GM13977 (cell line): Measurements from ENCODE around the gene AOX1.

ENCODE experiments used
- DNase-seq: peaks from one replicate; pipeline ENCODE4 v3.0.0; 2012; ENCODE audit warnings: low spot score
- CTCF ChIP-seq: IDR thresholded peaks from 2 replicates; pipeline ENCODE4 v1.5.1; 2012; ENCODE audit warnings: mild to moderate bottlenecking, control low read depth; ENCODE audit not compliant: insufficient read depth; ENCODE audit errors: extremely low read depth, missing control alignments
- in situ Hi-C: fragments of 300-500 bp; cut with MboI; formaldehyde crosslinking; loops from one replicate; pipeline ENCODE4 v1.12.0; 2022; ENCODE audit warnings: low sequenced_read_pairs, low pct_unique_long_range_greater_than_20kb, mixed read lengths, inconsistent platforms; ENCODE audit not compliant: unreplicated experiment

The AOX1 gene

GRCh38 chr2:200617156-200618053 is 31.6 kb downstream of the AOX1 start:
- in situ Hi-C loops: no loop called here
- TF ChIP-seq CTCF: no peak
- DNase-seq: no peak

GRCh38 chr2:200618054-200618419 is 32.2 kb downstream of the AOX1 start:
- DNase-seq: no peak
- in situ Hi-C loops: no loop called here
- TF ChIP-seq CTCF: no peak

GRCh38 chr2:200618590-200619021 is 32.8 kb downstream of the AOX1 start:
- in situ Hi-C loops: no loop called here
- TF ChIP-seq CTCF: no peak
- DNase-seq: no peak

GRCh38 chr2:200619279-200619678 is 33.5 kb downstream of the AOX1 start:
- no peak for DNase-seq
- in situ Hi-C loops: no loop called here
- TF ChIP-seq CTCF: no peak

- TF ChIP-seq CTCF: no peak
- no peak for DNase-seq
- in situ Hi-C loops: no loop called here
Measured at GRCh38 chr2:200620606-200621390, 35.0 kb downstream of the AOX1 start.

- DNase-seq: no peak
- in situ Hi-C loops: no loop called here
- TF ChIP-seq CTCF: no peak
Measured at GRCh38 chr2:200622106-200622505, 36.3 kb downstream of the AOX1 start.
